Measurements from ENCODE around the gene RNF212B. TPM values are rescaled to one million over a fixed set of nuclear protein-coding genes. Genes with fewer than 3 reads are reported as not detected.
"Not testable (repeated sequence)": the region's sequence is repeated elsewhere in the genome, so short reads cannot be mapped to it uniquely, and the experiment has no call there.

Gene RNF212B
- not detected in 2 replicates for total RNA-seq (2014; rRNA removed; shearing (Covaris generic))

- peak; percentile 86 for DNase-seq (ENCODE audit: low read depth)
Measured at GRCh38 chr14:23237772-23238594, at the start of gene RNF212B. TSS of gene RNF212B (plus strand) at chr14:23237936. CDS start at chr14:23240346, 2,410 bp downstream.

- no peak for DNase-seq (ENCODE audit: low read depth)
Measured at GRCh38 chr14:23193432-23193831, 44.3 kb upstream of the RNF212B start.

GRCh38 chr14:23195552-23196101 lies 42.1 kb upstream of the RNF212B start:
- DNase-seq (ENCODE audit: low read depth) = no peak

- not testable (repeated sequence) for DNase-seq (ENCODE audit: low read depth)
Measured at GRCh38 chr14:23196487-23196886, 41.2 kb upstream of the RNF212B start.

GRCh38 chr14:23199141-23199540 lies 38.6 kb upstream of the RNF212B start:
- DNase-seq (ENCODE audit: low read depth) = not testable (repeated sequence)

- no peak for DNase-seq (ENCODE audit: low read depth)
Measured at GRCh38 chr14:23202001-23202400, 35.7 kb upstream of the RNF212B start.

- no peak for DNase-seq (ENCODE audit: low read depth)
Measured at GRCh38 chr14:23206422-23207145, 31.2 kb upstream of the RNF212B start.

GRCh38 chr14:23207146-23207540 lies 30.6 kb upstream of the RNF212B start:
- DNase-seq (ENCODE audit: low read depth) = no peak

- no peak for DNase-seq (ENCODE audit: low read depth)
Measured at GRCh38 chr14:23208324-23208723, 29.4 kb upstream of the RNF212B start.

GRCh38 chr14:23209651-23210423 lies 27.9 kb upstream of the RNF212B start:
- peak; percentile 83 for DNase-seq (ENCODE audit: low read depth)

- no peak for DNase-seq (ENCODE audit: low read depth)
Measured at GRCh38 chr14:23215421-23215820, 22.3 kb upstream of the RNF212B start.

- no peak for DNase-seq (ENCODE audit: low read depth)
Measured at GRCh38 chr14:23217032-23218020, 20.4 kb upstream of the RNF212B start.

GRCh38 chr14:23219075-23219474 lies 18.7 kb upstream of the RNF212B start:
- no peak for DNase-seq (ENCODE audit: low read depth)

- DNase-seq (ENCODE audit: low read depth) = not testable (repeated sequence)
Measured at GRCh38 chr14:23224958-23225357, 12.8 kb upstream of the RNF212B start.

- no peak for DNase-seq (ENCODE audit: low read depth)
Measured at GRCh38 chr14:23227566-23227965, 10.2 kb upstream of the RNF212B start.

- no peak for DNase-seq (ENCODE audit: low read depth)
Measured at GRCh38 chr14:23228812-23229211, 8.9 kb upstream of the RNF212B start.

- DNase-seq (ENCODE audit: low read depth) = not testable (repeated sequence)
Measured at GRCh38 chr14:23232241-23232808, 5.4 kb upstream of the RNF212B start.

- no peak for DNase-seq (ENCODE audit: low read depth)
Measured at GRCh38 chr14:23240661-23241060, 2.9 kb downstream of the RNF212B start.

- DNase-seq (ENCODE audit: low read depth) = not testable (repeated sequence)
Measured at GRCh38 chr14:23241061-23241715, 3.5 kb downstream of the RNF212B start.

- no peak for DNase-seq (ENCODE audit: low read depth)
Measured at GRCh38 chr14:23242076-23242475, 4.3 kb downstream of the RNF212B start.

Measured in M059J (cell line).